Measurements from ENCODE around the gene FAM32A. TPM values are rescaled to one million over a fixed set of nuclear protein-coding genes. Genes with fewer than 3 reads are reported as not detected.

Gene FAM32A
- polyA plus RNA-seq, 2 donors, result 63.0 to 68.5 TPM

GRCh38 chr19:16198370-16198651, 13.1 kb downstream of the FAM32A start:
- WGBS, 2 donors, result 1 to 2% methylated on average over 18 of the region's 18 CpGs
- no peaks in the 10 kb centered on the region for H3K9me3 ChIP-seq (ENCODE audit: control insufficient read depth in 2 of 2, insufficient read depth in 1 of 2, low read depth in 1 of 2, low read length in 1 of 2)
- H3K27ac ChIP-seq (ENCODE audit: low read depth in 2 of 2, low read length in 1 of 2), result peak overlapping the region; percentile 69 to 76
- peak overlapping the region; percentile 82 to 92 for H3K4me3 ChIP-seq (ENCODE audit: low read depth in 1 of 2, low read length in 2 of 2)
- no peaks in the 10 kb centered on the region for H3K27me3 ChIP-seq (ENCODE audit: control insufficient read depth in 1 of 2, insufficient read depth in 2 of 2, low read length in 2 of 2)
- H3K4me1 ChIP-seq (ENCODE audit: control insufficient read depth in 2 of 2, insufficient read depth in 2 of 2, low read length in 1 of 2), result peaks cover 0 to 16% of the 10 kb centered on the region in 2 donors
- H3K36me3 ChIP-seq (ENCODE audit: control insufficient read depth in 2 of 2, insufficient read depth in 2 of 2, low read length in 1 of 2), result peaks cover 6 to 20% of the 10 kb centered on the region in 2 donors

GRCh38 chr19:16199275-16199932, 14.2 kb downstream of the FAM32A start:
- Histone ChIP-seq H3K27ac (ENCODE audit: low read depth in 2 of 2, low read length in 1 of 2) (peak overlapping the region in 1 of 2 donors; percentile 15), H3K36me3 (ENCODE audit: control insufficient read depth in 2 of 2, insufficient read depth in 2 of 2, low read length in 1 of 2) (peaks cover 6 to 28% of the 10 kb centered on the region in 2 donors), H3K4me3 (ENCODE audit: low read depth in 1 of 2, low read length in 2 of 2) (no peak overlapping the region), H3K4me1 (ENCODE audit: control insufficient read depth in 2 of 2, insufficient read depth in 2 of 2, low read length in 1 of 2) (peaks cover 0 to 16% of the 10 kb centered on the region in 2 donors), H3K27me3 (ENCODE audit: control insufficient read depth in 1 of 2, insufficient read depth in 2 of 2, low read length in 2 of 2) (no peaks in the 10 kb centered on the region), H3K9me3 (ENCODE audit: control insufficient read depth in 2 of 2, insufficient read depth in 1 of 2, low read depth in 1 of 2, low read length in 1 of 2) (no peaks in the 10 kb centered on the region)
- WGBS, 2 donors, result 77 to 85% methylated on average over 9 of the region's 9 CpGs

- H3K36me3 ChIP-seq (ENCODE audit: control insufficient read depth in 2 of 2, insufficient read depth in 2 of 2, low read length in 1 of 2), result peaks cover 6 to 31% of the 10 kb centered on the region in 2 donors
- WGBS, 2 donors, result 77 to 83% methylated on average over 20 of the region's 20 CpGs
- peak overlapping the region in 1 of 2 donors; percentile 15 for H3K27ac ChIP-seq (ENCODE audit: low read depth in 2 of 2, low read length in 1 of 2)
- H3K9me3 ChIP-seq (ENCODE audit: control insufficient read depth in 2 of 2, insufficient read depth in 1 of 2, low read depth in 1 of 2, low read length in 1 of 2), result no peaks in the 10 kb centered on the region
- no peak overlapping the region for H3K4me3 ChIP-seq (ENCODE audit: low read depth in 1 of 2, low read length in 2 of 2)
- H3K4me1 ChIP-seq (ENCODE audit: control insufficient read depth in 2 of 2, insufficient read depth in 2 of 2, low read length in 1 of 2), result peaks cover 0 to 16% of the 10 kb centered on the region in 2 donors
- H3K27me3 ChIP-seq (ENCODE audit: control insufficient read depth in 1 of 2, insufficient read depth in 2 of 2, low read length in 2 of 2), result no peaks in the 10 kb centered on the region
These were observed 15.1 kb downstream of the FAM32A start for GRCh38 chr19:16200038-16201010.

GRCh38 chr19:16201011-16201391, 15.8 kb downstream of the FAM32A start:
- Histone ChIP-seq H3K4me1 (ENCODE audit: control insufficient read depth in 2 of 2, insufficient read depth in 2 of 2, low read length in 1 of 2) (peaks cover 0 to 16% of the 10 kb centered on the region in 2 donors), H3K36me3 (ENCODE audit: control insufficient read depth in 2 of 2, insufficient read depth in 2 of 2, low read length in 1 of 2) (peaks cover 6 to 38% of the 10 kb centered on the region in 2 donors), H3K27me3 (ENCODE audit: control insufficient read depth in 1 of 2, insufficient read depth in 2 of 2, low read length in 2 of 2) (no peaks in the 10 kb centered on the region), H3K9me3 (ENCODE audit: control insufficient read depth in 2 of 2, insufficient read depth in 1 of 2, low read depth in 1 of 2, low read length in 1 of 2) (no peaks in the 10 kb centered on the region), H3K4me3 (ENCODE audit: low read depth in 1 of 2, low read length in 2 of 2) (no peak overlapping the region), H3K27ac (ENCODE audit: low read depth in 2 of 2, low read length in 1 of 2) (no peak overlapping the region)
- WGBS, 2 donors, result 84 to 87% methylated on average over 4 of the region's 4 CpGs

- H3K4me1 ChIP-seq (ENCODE audit: control insufficient read depth in 2 of 2, insufficient read depth in 2 of 2, low read length in 1 of 2), result peaks cover 0 to 16% of the 10 kb centered on the region in 2 donors
- no peaks in the 10 kb centered on the region for H3K9me3 ChIP-seq (ENCODE audit: control insufficient read depth in 2 of 2, insufficient read depth in 1 of 2, low read depth in 1 of 2, low read length in 1 of 2)
- H3K27me3 ChIP-seq (ENCODE audit: control insufficient read depth in 1 of 2, insufficient read depth in 2 of 2, low read length in 2 of 2), result no peaks in the 10 kb centered on the region
- no peak overlapping the region for H3K27ac ChIP-seq (ENCODE audit: low read depth in 2 of 2, low read length in 1 of 2)
- H3K4me3 ChIP-seq (ENCODE audit: low read depth in 1 of 2, low read length in 2 of 2), result no peak overlapping the region
- WGBS, 2 donors, result 76 to 83% methylated on average over 22 of the region's 22 CpGs
- H3K36me3 ChIP-seq (ENCODE audit: control insufficient read depth in 2 of 2, insufficient read depth in 2 of 2, low read length in 1 of 2), result peaks cover 11 to 51% of the 10 kb centered on the region in 2 donors
These were observed 17.4 kb downstream of the FAM32A start for GRCh38 chr19:16202320-16203255.

GRCh38 chr19:16203256-16204004, 18.2 kb downstream of the FAM32A start:
- WGBS, 2 donors, result 91 to 94% methylated on average over 17 to 19 of the region's 19 CpGs

GRCh38 chr19:16204005-16204294, 18.7 kb downstream of the FAM32A start:
- Histone ChIP-seq H3K36me3 (ENCODE audit: control insufficient read depth in 2 of 2, insufficient read depth in 2 of 2, low read length in 1 of 2) (peaks cover 17 to 62% of the 10 kb centered on the region in 2 donors), H3K27me3 (ENCODE audit: control insufficient read depth in 1 of 2, insufficient read depth in 2 of 2, low read length in 2 of 2) (no peaks in the 10 kb centered on the region), H3K9me3 (ENCODE audit: control insufficient read depth in 2 of 2, insufficient read depth in 1 of 2, low read depth in 1 of 2, low read length in 1 of 2) (no peaks in the 10 kb centered on the region), H3K27ac (ENCODE audit: low read depth in 2 of 2, low read length in 1 of 2) (no peak overlapping the region), H3K4me1 (ENCODE audit: control insufficient read depth in 2 of 2, insufficient read depth in 2 of 2, low read length in 1 of 2) (peaks cover 0 to 12% of the 10 kb centered on the region in 2 donors), H3K4me3 (ENCODE audit: low read depth in 1 of 2, low read length in 2 of 2) (no peak overlapping the region)
- WGBS, 2 donors, result 84% methylated on average over 5 of the region's 5 CpGs

More at GRCh38 chr19:16203256-16204004, 18.2 kb downstream of the FAM32A start:
- no peaks in the 10 kb centered on the region for H3K27me3 ChIP-seq (ENCODE audit: control insufficient read depth in 1 of 2, insufficient read depth in 2 of 2, low read length in 2 of 2)
- H3K9me3 ChIP-seq (ENCODE audit: control insufficient read depth in 2 of 2, insufficient read depth in 1 of 2, low read depth in 1 of 2, low read length in 1 of 2), result no peaks in the 10 kb centered on the region
- no peak overlapping the region for H3K4me3 ChIP-seq (ENCODE audit: low read depth in 1 of 2, low read length in 2 of 2)
- H3K4me1 ChIP-seq (ENCODE audit: control insufficient read depth in 2 of 2, insufficient read depth in 2 of 2, low read length in 1 of 2), result peaks cover 0 to 14% of the 10 kb centered on the region in 2 donors
- no peak overlapping the region for H3K27ac ChIP-seq (ENCODE audit: low read depth in 2 of 2, low read length in 1 of 2)
- peaks cover 12 to 57% of the 10 kb centered on the region in 2 donors for H3K36me3 ChIP-seq (ENCODE audit: control insufficient read depth in 2 of 2, insufficient read depth in 2 of 2, low read length in 1 of 2)

- peaks cover 22 to 60% of the 10 kb centered on the region in 2 donors for H3K36me3 ChIP-seq (ENCODE audit: control insufficient read depth in 2 of 2, insufficient read depth in 2 of 2, low read length in 1 of 2)
- 82 to 83% methylated on average over 11 of the region's 11 CpGs for WGBS, 2 donors
- no peaks in the 10 kb centered on the region for H3K27me3 ChIP-seq (ENCODE audit: control insufficient read depth in 1 of 2, insufficient read depth in 2 of 2, low read length in 2 of 2)
- H3K9me3 ChIP-seq (ENCODE audit: control insufficient read depth in 2 of 2, insufficient read depth in 1 of 2, low read depth in 1 of 2, low read length in 1 of 2), result no peaks in the 10 kb centered on the region
- H3K4me1 ChIP-seq (ENCODE audit: control insufficient read depth in 2 of 2, insufficient read depth in 2 of 2, low read length in 1 of 2), result peaks cover 0 to 2% of the 10 kb centered on the region in 2 donors
- no peak overlapping the region for H3K27ac ChIP-seq (ENCODE audit: low read depth in 2 of 2, low read length in 1 of 2)
- no peak overlapping the region for H3K4me3 ChIP-seq (ENCODE audit: low read depth in 1 of 2, low read length in 2 of 2)
These were observed 20.2 kb downstream of the FAM32A start for GRCh38 chr19:16205205-16206045.

Data from esophagus (tissue), 2 donors.